Kidney tubule cell (primary cell): Measurements from ENCODE around the gene GALNT13.

Source experiments
- DNase-seq: peaks from one replicate; pipeline ENCODE4 v3.0.0-alpha.2; 2018; ENCODE audit warnings: low spot score

Gene GALNT13

DNA sequence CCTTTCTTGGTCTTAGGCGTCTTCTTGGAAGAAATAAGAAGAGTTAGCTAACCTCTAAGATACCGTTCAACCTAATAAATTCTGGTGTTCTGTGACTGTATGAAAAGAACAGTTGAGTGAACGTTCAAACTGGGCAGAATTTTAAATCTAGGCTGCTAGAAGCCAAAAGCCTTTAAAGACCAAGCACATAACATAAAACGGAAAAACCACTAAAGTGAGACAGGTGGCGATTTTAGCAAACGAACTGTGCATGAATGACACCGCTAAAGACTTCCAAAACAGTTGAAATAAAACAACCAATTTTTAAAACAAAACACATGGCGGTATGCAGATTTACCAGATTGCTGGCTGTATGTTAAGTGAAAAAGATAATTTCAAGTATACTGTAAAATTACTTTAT, 73.1 kb downstream of the GALNT13 start:
- no peak for DNase-seq

DNA sequence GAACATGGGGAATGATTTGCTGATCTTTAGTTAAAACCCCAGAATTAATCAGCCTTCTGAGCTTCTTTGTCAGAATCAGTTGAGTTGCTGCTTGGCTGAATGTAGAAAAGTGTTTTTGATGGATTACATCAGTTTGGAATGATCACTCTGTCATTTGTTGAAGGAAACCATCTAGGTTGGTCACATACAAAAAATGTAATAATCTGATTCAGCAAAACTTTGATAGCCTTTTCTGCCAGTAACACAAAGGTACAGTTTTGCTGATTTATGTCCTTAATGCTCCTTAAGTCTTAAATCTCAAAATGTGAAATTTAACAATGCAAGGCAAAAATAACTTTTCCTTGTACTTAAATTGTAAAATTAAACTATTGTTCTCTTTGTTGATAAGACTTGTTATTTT, 74.3 kb downstream of the GALNT13 start:
- DNase-seq, result no peak

DNA sequence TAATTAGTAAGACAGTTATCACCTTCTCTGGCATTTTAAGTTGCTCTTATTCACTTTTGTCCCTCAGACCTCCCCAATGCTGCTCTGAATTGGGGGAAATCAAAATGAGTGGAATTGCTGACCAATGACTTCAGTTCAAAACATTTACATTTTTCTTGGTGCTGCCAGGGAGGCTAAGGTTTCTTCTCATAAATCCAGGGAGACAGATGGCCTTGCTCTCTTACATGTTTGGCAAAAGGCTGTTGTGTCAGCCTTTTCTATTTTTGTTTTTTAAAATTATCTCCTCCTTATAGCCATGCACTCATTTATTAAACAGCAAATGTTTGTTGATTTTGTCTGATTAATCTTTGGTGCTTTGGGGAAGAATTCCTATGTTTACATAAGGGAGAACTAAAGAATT, 82.0 kb downstream of the GALNT13 start:
- no peak for DNase-seq

DNA sequence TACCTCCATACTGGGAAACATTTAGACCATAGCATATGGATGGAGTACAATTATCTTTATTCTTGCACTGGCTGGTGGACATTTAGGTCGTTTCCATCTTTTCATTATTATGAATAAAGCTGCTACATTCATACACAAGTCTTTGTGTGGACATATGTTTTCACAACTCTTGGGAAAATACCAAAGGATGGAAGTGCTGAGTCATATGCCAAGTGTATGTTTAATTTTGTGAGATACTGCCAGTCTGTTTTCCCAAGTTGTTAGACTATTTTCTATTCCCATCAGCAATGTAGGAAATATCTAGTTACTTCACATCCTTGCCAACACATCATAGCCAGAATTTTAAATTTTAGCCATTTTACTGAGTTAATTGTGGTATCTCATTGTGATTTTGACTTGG, 91.5 kb downstream of the GALNT13 start:
- DNase-seq, result no peak

DNA sequence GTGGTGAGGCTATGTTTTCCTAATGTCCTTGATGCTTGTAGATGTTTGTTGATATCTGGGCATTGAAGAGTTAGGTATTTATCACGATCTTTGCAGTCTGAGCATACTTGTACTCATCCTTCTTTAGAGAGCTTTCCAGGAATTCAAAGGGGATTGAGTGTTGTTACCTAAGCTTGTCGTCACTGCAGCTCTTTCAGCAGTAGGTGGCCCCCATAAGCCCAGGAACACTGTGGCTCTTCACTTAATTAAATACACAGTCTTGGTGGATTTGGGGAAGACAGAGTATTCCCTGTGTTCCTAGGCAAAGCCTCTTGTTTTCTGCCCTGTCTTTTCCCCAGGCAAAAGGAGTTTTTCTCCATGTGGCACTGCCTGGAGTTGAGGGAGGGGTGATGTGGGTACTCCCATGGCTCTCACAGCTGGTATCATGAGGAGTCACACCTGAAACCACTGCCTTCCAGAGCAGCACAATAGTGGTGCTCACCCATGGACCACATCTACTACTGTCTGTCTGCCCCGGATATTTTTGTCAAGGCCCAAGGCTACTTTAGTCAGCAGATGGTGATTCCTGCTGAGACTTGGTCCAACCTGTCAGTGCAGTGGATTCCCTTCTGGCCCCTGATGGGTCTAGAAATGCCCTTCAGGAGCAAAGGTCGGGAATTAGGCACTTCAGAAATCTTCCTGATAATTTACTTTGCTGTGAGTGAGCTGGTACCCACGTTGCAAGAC, 95.7 kb downstream of the GALNT13 start:
- DNase-seq, result no peak

DNA sequence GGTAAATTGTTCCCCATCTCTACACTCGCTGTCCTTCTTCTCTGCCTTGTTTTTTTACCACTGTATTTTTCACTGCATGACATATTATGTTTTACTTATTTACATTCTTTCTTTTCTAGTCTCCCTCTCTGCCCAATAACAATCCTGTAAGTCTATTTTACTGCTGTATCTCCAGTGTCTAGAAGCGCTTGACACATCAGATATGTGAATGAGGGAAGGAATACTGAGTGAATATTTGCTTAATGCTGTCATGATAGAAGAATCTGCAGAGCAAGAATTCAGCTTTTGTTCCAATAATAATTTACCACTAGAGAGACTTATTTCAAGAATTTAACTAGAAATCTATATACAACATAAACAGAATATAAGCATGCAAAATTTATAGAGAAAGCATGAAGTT, 99.5 kb downstream of the GALNT13 start:
- peak; percentile 11 for DNase-seq

DNA sequence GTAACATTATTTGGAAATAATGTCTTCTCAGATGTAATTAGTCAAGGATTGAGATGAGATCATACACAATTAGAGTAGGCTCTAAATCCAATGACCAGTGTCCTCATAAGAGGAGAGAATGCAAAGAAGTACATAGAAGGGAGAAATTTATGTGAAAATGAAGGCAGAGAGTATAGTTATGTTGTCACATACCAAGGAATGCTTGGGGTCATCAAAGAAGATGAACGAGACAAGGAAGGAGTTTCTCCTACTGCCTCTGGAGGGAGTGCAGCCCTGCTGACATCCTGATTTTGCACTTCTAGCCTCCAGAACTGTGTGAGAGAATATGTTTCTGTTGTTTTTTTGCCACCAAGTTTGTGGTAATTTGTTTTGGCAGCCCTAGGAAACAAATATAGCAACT, 100.1 kb downstream of the GALNT13 start:
- DNase-seq, result no peak

DNA sequence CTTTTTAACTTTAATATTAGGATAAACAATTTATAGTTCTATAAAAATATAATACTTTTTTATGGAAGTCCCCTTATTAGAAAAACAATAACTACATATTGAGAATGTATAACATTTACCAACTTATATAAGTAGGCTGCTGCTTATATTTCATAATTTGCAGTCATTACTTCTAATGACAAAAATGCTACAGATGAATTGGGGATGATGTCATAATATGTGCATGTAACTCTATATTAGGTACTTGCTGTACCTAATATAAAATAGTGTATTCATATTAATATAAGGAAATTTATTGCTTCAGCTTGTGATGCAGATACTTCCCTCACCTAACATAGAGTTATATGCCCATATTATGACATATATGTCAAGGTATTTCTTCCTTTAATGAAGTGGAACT, 100.7 kb downstream of the GALNT13 start:
- no peak for DNase-seq

DNA sequence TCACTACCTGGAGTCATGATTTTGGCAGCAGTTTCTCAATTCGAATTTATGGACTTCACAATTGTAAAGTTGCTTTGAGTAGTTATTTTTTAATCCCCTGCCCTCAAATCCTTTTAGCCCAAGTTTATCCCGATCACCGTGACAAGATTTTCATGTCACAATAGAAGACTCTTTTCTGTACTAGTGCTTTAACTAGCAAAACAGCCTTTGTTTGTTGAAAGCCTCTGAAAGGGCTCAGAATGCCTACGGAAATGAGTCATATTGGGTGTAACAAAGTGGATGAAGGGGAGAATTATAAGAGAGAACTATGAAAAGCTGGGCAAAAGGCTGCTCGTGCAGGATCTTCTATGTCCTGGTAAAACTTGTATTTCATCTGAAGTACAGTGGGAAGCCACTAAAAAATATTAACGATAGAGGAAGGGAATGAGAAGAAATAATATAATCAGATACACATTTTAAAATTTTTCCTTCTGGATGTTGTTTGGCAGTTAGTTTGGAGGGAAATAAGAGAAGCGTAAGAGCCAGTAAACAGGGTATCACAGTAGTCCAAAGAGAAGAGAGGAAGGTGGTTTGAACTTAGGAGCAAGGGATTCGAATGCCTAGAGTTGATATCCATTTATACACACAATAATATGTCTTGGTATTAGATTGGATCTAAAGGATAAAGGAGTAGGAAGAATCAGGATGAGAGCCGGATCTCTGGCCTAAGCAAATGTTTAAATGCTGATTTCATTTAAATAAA, 114.9 kb downstream of the GALNT13 start:
- no peak for DNase-seq

DNA sequence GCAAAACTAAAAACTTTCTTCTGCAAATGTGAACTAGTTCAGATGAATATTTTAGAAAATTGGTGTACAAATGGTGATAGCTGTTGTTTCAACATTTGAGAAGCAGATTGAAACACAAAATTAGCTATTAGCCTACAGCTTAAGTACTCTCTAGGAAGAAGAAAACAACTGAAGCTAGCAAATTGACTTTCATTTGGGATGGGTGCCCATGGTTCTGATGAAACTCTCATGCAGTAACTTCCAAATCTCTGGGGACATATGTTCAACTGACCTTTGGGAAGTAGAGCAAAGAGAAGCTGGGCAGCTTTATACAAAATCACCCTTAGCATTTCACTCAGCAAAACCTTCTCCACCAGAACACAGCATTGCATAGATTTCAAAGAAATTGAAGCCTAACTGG, 119.0 kb downstream of the GALNT13 start:
- DNase-seq, result no peak

DNA sequence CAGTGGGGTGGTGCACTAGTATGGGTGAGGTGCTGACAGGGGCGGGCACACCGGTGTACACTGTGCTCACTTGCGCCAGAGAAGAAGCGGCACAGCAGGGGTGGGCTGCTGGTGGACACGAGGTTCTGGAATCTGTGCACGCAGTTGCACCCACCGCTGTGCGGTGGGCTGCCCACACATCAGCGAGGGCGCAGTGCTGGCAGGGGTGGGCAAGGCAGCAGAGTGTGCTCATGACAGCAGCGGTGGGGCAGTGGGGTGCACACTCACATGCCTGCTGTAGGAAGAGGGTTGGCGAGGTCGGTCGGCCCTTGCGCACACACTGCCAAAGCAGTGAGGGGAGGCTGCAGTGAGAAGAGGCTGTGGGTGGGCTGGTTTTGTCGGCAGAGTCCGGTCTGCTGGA, 141.8 kb downstream of the GALNT13 start:
- DNase-seq, result no peak

DNA sequence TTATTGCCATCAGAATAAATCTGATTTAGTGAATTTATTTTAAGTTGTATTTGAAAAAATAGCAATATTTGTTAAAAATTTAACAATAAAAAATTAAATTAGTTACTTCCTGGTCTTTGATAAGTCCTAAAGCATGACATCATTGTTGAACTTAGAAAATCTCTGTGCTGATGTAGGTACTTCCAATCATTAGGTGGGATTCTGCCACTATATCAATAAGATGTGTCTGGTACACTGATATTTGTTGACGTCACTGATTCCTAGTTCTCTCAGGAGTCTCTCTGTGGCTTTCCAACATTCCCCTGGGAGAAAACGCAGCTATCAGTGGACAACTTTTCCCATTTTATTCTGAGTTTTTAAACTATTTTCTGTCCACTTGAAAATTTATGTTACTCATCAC, 143.5 kb downstream of the GALNT13 start:
- no peak for DNase-seq

DNA sequence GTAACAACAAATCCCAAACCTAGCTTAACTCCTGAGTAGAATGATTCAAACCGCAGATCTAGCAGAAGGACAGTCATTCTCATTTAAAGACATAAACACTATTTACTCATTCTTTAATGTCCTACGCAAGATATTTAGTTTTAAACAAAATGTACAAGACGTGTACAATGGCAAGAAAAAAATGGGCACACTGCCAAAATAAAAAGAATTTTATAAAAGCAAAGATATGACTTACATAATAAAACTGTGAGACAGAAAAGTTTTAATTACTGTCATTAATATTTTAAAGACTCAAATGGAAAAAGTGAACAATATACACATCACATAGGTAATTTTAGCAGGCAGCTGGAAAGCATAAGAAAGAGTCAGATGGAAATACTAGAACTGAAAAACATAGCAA, 157.8 kb downstream of the GALNT13 start:
- no peak for DNase-seq

DNA sequence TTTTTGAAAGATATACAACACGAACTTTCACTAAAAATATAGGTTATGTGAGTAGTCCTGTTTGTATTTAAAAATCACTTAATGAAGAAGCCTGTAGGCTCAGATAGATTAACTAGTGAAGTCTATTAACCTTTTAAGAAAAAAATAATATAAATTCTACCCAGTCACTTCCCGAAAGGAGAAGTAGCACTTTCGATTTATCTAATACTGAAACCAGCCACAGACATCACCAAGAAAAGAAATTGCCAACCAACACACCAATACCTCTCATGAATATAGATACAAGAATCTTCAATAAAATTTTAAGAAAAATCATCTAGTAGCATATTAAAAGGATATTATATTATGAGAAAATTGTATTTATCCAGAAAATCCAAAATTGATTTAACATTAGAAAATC, 160.5 kb downstream of the GALNT13 start:
- DNase-seq, result no peak

DNA sequence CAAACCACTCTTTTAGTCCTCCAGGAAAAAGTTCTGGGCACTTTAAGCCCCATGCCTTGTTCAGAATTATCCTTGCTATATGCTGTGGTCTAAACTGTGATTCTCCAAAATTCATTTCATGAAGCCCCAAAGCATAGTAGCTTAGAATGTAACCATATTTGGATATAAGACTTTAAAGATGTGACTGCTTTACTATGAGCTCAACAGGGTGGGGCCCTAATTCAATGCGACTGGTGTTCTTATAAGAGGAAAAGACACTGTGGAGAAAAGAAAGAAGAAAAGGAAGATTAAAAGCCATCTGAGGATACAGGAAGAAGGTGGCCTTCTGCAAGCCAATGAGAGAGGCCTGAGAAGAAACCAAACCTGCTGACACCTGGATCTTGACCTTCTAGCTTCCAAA, 174.8 kb downstream of the GALNT13 start:
- DNase-seq, result no peak

DNA sequence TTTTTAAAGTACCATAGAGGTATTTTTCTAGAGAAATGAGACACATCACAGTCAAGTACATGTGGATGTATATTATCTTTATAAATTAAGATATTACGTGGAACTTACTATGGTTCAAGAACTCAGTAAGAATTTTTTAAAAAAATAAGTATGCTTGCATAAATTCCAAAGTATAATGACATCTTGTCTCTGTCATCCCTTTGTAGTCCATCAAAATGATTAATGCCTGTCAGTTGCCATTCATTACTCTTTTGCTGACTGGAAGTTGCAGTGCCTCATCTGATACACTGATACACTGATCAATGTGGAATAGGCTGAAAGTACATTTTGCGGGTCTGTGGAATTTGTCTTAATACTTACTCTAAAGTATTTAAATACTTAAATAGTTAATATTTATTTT, 177.2 kb downstream of the GALNT13 start:
- no peak for DNase-seq

DNA sequence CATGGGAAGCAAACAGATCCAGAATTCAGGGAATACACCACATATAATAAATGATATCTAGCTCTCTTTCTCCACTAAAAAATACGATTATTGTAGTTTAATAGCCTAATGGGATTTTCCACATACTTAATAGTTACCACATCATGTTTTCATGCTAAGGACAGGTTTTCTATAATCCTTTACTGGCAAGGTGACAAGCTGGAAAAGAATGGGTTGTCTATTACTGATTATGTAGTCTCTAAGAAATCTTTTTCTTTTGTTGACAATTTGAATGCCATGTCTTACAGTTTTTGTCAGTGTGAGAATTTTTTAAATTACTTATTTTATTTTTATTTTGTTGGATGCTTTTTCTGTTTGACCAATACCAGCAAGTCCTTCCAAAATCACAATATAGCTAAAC, 177.8 kb downstream of the GALNT13 start:
- no peak for DNase-seq

DNA sequence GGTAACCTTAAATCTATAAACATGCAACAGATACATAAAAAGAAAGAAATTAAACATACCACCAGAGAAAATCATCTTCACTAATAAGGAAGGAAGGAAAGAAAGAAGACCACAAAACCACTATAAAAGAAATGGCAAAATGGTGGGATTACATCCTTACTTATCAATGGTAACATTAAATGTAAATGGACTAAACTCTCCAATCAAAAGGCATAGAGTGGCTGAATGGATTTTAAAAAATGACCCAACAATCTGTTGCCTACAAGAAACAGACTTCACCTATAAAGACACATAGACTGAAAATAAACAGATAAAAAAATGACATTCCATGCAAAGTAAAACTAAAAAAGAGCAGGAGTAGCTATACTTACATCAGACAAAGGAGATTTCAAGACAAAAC, 195.4 kb downstream of the GALNT13 start:
- DNase-seq, result no peak

DNA sequence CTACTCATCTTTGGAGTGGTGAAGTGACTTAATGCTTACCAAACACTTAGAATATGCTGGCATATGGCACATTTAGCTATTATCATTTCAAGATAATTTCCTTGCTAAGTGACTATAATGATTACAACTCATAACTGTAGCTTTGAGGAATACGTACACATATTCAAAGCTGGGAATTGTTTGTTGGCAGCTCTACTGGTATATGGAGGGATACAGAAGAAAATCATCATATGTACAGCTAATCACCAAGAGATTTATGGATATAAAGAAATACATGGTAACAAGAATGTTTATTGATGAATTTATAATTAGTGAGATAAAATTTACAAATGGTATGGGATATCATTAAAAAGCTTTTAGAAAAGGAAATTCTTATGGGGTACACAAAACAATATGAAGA, 207.2 kb downstream of the GALNT13 start:
- no peak for DNase-seq

DNA sequence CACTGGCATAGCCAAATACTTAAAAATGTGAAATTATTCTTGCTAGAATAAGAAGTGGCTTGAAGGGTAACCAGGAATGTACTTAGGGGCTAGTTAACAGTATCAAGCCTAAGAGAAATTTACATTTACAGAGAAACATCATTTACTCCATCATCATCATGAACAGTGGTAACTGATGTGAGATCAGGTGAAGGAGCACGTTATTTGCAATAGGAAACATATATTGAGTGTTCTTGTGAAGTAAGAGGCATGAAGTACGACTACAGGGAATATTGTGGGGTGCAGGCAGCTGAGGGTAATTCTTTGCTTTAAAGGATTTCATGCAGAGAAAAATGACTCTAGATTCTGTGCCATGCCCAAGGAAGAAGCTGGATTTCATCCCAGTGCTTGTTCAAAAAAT, 220.8 kb downstream of the GALNT13 start:
- DNase-seq, result no peak

DNA sequence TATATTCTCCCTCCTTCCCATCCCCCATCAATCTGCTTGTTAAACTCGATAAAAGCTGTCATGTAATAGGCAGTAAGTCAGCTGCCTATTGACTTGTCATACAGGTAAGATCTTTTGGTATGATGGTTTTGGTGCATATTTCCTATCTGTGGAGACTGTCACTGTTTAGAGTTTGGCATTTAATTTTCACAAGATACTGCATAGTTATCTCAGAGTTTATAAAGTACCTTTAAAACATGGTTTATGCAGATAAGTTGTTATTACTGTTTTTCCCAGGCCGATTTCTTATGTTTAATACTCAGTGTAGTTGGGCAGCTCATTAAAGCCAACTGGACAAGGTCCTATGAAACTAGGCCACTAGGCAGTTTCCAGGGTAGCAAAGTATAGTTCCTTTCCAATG, 222.1 kb downstream of the GALNT13 start:
- no peak for DNase-seq

DNA sequence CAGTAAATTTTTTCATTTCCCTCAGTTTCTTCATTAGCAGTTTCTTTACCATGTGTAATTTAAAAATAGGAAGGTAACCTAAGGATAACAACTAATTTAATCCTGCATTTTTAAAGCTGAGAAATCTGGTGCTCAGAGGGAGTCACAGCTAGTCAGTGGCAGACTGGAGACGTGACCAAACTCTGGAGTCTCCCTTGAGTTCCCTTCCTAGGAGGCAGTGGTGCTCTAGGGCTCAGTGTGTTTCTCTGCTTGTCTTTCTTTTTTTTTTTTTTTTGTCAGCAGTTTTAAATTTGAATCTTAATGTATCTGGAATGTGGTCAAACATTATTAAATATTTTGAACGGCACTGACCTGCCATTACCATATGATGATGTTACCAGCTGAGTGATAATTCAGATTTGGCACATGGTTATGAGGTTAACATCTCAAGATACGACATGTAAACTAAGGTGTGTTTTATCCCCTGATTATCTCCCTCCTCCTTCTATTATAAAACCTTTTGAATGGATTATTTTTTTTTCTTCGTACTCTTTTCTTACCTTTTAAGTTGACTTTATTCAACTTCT, 226.2 kb downstream of the GALNT13 start:
- no peak for DNase-seq

DNA sequence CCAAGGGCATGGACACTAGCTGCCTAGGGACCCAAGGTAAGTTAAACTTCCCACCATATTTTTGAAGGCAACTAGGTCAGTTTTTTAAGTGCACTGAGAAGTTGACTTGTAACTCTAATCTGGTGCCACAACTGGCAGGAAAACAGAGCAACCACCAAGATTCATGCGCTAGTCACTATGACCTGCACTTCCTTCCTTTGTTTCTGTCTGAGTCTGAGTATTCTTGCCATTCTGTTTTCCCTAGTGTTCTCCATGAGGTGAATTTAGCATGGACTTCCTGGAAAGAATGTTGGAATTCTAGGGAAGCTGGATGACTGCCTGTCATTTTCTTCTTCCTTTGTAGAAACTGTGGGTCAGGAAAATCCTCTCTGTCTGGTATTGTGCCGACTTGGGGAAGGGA, 249.0 kb downstream of the GALNT13 start:
- DNase-seq, result no peak

DNA sequence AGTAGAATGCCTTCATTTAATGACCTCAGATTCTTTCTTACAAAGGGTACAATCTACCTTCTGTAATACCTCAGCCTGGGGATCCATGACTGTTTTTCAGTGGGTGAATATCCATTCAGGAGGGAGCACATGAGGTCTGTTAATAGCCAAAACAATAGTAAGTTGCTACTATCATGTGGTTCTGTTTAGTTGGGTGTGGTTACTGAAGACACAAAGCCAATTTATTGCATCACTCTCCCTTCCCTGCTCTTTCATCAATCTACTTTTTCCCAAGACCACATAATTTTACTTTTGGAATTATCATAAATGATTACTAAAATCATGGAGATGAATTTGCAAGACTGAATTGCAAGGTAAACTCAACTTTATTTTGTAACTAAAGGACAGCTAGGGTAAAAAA, 254.2 kb downstream of the GALNT13 start:
- DNase-seq, result no peak
